Suppressor macrophage treated with lipopolysaccharide for 1 hour (primary cell): Measurements from ENCODE around the gene NFIA.
A peak's percentile ranks its signal among the peaks of the same experiment; 100 is the strongest.

Experiments used
- DNase-seq, 3 donors: peaks; one replicate each; pipeline ENCODE4 v3.0.0-alpha.2; 2020 to 2022

The NFIA gene

GRCh38 chr1:61474269-61474817 lies 392.0 kb downstream of the NFIA start:
- no peak for DNase-seq

- no peak for DNase-seq
These were observed 392.6 kb downstream of the NFIA start for GRCh38 chr1:61474963-61475362.

GRCh38 chr1:61477301-61477700 lies 394.9 kb downstream of the NFIA start:
- no peak for DNase-seq

GRCh38 chr1:61480273-61480935 lies 398.0 kb downstream of the NFIA start:
- DNase-seq = peak in 1 of 3 donors; percentile 14

GRCh38 chr1:61481315-61481715 lies 399.0 kb downstream of the NFIA start:
- peak; percentile 53 to 71 (median 63) for DNase-seq

- DNase-seq = peak; percentile 10 to 57 (median 29)
These were observed 399.9 kb downstream of the NFIA start for GRCh38 chr1:61482170-61482734.

GRCh38 chr1:61486783-61487536 lies 404.6 kb downstream of the NFIA start:
- no peak for DNase-seq

- no peak for DNase-seq
These were observed 405.4 kb downstream of the NFIA start for GRCh38 chr1:61487801-61488200.

- peak in 1 of 3 donors; percentile 26 for DNase-seq
These were observed 408.6 kb downstream of the NFIA start for GRCh38 chr1:61490924-61491323.

- DNase-seq = no peak
These were observed 409.1 kb downstream of the NFIA start for GRCh38 chr1:61491497-61491896.

- DNase-seq = no peak
These were observed 411.6 kb downstream of the NFIA start for GRCh38 chr1:61494000-61494399.

GRCh38 chr1:61496501-61496900 lies 414.1 kb downstream of the NFIA start:
- DNase-seq = no peak

- DNase-seq = no peak
These were observed 414.7 kb downstream of the NFIA start for GRCh38 chr1:61497013-61497412.

- DNase-seq = no peak
These were observed 416.0 kb downstream of the NFIA start for GRCh38 chr1:61498342-61498741.

GRCh38 chr1:61501971-61502916 lies 419.9 kb downstream of the NFIA start:
- no peak for DNase-seq

GRCh38 chr1:61504305-61504704 lies 421.9 kb downstream of the NFIA start:
- peak in 1 of 3 donors; percentile 25 for DNase-seq

- peak; percentile 37 to 65 (median 41) for DNase-seq
These were observed 422.6 kb downstream of the NFIA start for GRCh38 chr1:61504852-61505390.

- no peak for DNase-seq
These were observed 423.9 kb downstream of the NFIA start for GRCh38 chr1:61506236-61506635.

GRCh38 chr1:61506944-61507500 lies 424.7 kb downstream of the NFIA start:
- no peak for DNase-seq
